Testis (tissue), 3 donors: ENCODE results near the gene CILP2. TPM values are rescaled to one million over a fixed set of nuclear protein-coding genes. Genes with fewer than 3 reads are reported as not detected.

Experiments used
- DNase-seq: peaks from one replicate; pipeline ENCODE4 v3.0.0-alpha.2; 2019
- H3K27ac ChIP-seq, 2 donors: fragments of 200-600 bp; sonication (generic); one replicate each; pipeline ENCODE4 v1.5.1; 2019
- H3K27me3 ChIP-seq: fragments of 200-600 bp; sonication (generic); one replicate; pipeline ENCODE4 v1.5.1; 2019
- H3K36me3 ChIP-seq: fragments of 200-600 bp; sonication (generic); one replicate; pipeline ENCODE4 v1.5.1; 2017; ENCODE audit warnings: low read depth; ENCODE audit errors: missing control alignments
- H3K4me1 ChIP-seq: fragments of 200-600 bp; sonication (generic); one replicate; pipeline ENCODE4 v1.5.1; 2019
- H3K4me3 ChIP-seq, 2 donors: fragments of 200-600 bp; sonication (generic); one replicate each; pipeline ENCODE4 v1.5.1; 2017 to 2019
- H3K9me3 ChIP-seq: fragments of 200-600 bp; sonication (generic); one replicate; pipeline ENCODE4 v1.5.1; 2017
- POLR2A ChIP-seq: fragments of 450-650 bp; IDR thresholded peaks from one replicate; pipeline ENCODE4 v1.6.1; 2017; ENCODE audit warnings: antibody characterized with exemption, mild to moderate bottlenecking, moderate library complexity
- WGBS, 2 donors: methylation state at CpG; one replicate each; pipeline ENCODE4 v1.1.5; 2018; 5-methylcytosine and 5-hydroxymethylcytosine counted together
- intact Hi-C: fragments of 100-400 bp; cut with DNase I; formaldehyde crosslinking; loops from one replicate; pipeline ENCODE4 v1.15.1; 2023; ENCODE audit warnings: low total_unique reads
- polyA plus RNA-seq: library from polyadenylated mRNA; stranded (reverse); fragments of 350-450 nt; fragmentation: Illumina TruSeq; extraction: RNeasy Lipid Tissue Mini Kit (QIAGEN cat#74804); gene quantifications from one replicate; pipeline ENCODE4 v1.2.3, GENCODE V29; 2014; ENCODE audit warnings: low read depth, low replicate concordance; ENCODE audit not compliant: insufficient read depth
- total RNA-seq, 2 donors: library from RNA; depleted of rRNA; stranded (reverse); fragments of >200 nt; gene quantifications; one replicate each; pipeline ENCODE4 v1.2.3, GENCODE V29; 2016
- TF ChIP-seq, protein P1 (sequence below), 3 experiments: fragments of 450-650 bp in 2 of 3; fragments of 200-600 bp in 1 of 3; sonication (generic) in 1 of 3; IDR thresholded peaks; one replicate each; pipeline ENCODE4 v1.5.1; 2016 to 2019; ENCODE audit warnings: antibody characterized with exemption in 3 of 3, mild to moderate bottlenecking in 2 of 3, moderate library complexity in 1 of 3

Gene CILP2
- total and polyA plus RNA-seq, 3 donors from 2014 or later: 5.6 to 10.0 (median 9.5) TPM

DNA sequence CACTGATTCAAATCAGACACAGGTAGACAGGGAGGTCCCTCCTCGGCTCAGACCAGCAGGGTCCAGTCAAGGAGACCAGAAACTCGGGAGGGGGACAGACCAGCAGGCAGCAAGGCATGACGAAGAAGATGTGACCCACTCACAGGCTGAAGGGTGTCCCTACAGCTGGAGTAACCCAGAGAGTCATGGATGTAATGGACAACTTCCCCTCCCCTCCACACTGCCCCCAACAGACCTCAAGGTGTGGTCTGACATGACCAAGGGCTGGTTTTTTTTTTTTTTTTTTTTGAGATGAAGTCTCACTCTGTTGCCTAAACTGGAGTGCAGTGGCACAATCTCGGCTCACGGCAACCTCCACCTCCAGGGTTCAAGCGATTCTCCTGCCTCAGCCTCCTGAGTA is 46.3 kb downstream of the CILP2 start:
- Histone ChIP-seq H3K27me3 (no peaks in the 10 kb centered on the region), H3K9me3 (no peaks in the 10 kb centered on the region), H3K4me3 (no peak overlapping the region), H3K4me1 (no peaks in the 10 kb centered on the region), H3K27ac (no peak overlapping the region), H3K36me3 (no peaks in the 10 kb centered on the region)
- TF ChIP-seq POLR2A: no peak
- TF ChIP-seq, protein P1, sequence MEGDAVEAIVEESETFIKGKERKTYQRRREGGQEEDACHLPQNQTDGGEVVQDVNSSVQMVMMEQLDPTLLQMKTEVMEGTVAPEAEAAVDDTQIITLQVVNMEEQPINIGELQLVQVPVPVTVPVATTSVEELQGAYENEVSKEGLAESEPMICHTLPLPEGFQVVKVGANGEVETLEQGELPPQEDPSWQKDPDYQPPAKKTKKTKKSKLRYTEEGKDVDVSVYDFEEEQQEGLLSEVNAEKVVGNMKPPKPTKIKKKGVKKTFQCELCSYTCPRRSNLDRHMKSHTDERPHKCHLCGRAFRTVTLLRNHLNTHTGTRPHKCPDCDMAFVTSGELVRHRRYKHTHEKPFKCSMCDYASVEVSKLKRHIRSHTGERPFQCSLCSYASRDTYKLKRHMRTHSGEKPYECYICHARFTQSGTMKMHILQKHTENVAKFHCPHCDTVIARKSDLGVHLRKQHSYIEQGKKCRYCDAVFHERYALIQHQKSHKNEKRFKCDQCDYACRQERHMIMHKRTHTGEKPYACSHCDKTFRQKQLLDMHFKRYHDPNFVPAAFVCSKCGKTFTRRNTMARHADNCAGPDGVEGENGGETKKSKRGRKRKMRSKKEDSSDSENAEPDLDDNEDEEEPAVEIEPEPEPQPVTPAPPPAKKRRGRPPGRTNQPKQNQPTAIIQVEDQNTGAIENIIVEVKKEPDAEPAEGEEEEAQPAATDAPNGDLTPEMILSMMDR (IDR thresholded peaks at IDR 0.05): no peak
- no peak for DNase-seq
- intact Hi-C loops: no loop called here
- WGBS, 2 donors: 93 to 95% methylated on average over 6 of the region's 6 CpGs

DNA sequence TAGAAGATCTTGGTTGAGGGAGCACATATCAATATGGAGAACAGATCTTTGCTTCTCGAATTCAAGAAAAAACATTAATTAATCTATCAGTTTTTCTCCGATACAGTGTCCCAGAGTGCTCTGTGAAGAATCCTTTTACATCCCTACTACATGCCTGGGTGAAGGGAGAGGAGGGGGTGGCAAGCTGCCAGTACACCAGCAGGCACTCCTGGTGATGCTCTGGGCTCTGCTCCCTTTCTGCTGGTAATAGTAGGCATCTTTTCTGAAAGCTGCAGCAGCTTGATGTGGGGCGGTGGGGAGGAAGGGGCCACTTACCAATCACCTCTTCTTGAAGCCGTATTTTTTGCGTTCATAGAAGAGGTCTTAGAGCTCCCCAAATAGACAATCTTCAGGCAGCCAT is 49.7 kb downstream of the CILP2 start:
- H3K27me3 ChIP-seq: no peaks in the 10 kb centered on the region
- H3K36me3 ChIP-seq: no peaks in the 10 kb centered on the region
- no peaks in the 10 kb centered on the region for H3K9me3 ChIP-seq
- intact Hi-C loops: no loop called here
- no peak overlapping the region for H3K27ac ChIP-seq
- no peak overlapping the region for H3K4me3 ChIP-seq
- no peak for DNase-seq
- no peaks in the 10 kb centered on the region for H3K4me1 ChIP-seq
- WGBS, 2 donors: 92 to 95% methylated on average over 5 of the region's 5 CpGs
- no peak for TF ChIP-seq POLR2A
- TF ChIP-seq, protein P1 (IDR thresholded peaks at IDR 0.05): no peak

DNA sequence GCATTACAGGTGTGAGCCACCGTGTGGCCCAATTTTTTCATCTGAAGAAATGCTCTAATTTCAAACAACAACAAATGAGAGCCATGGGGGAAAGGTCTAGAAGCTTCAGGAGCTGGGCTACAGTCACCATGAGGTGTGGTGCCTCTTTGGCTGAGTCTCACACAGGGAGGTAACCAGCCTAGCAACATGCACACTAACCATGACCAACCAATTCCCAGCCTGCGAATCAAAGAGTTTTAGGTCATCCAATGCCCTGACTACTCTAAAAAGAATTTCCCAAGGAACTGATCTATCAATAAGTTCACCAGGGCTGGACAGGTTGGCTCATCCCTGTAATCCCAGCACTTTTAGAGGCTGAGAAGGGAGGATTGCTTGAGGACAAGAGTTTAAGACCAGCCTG is 50.5 kb downstream of the CILP2 start:
- no peak for DNase-seq
- TF ChIP-seq POLR2A: no peak
- 92 to 100% methylated on average over 2 of the region's 2 CpGs for WGBS, 2 donors
- intact Hi-C loops: no loop called here
- Histone ChIP-seq H3K4me1 (no peaks in the 10 kb centered on the region), H3K4me3 (no peak overlapping the region), H3K36me3 (no peaks in the 10 kb centered on the region), H3K27me3 (no peaks in the 10 kb centered on the region), H3K27ac (no peak overlapping the region), H3K9me3 (no peaks in the 10 kb centered on the region)

DNA sequence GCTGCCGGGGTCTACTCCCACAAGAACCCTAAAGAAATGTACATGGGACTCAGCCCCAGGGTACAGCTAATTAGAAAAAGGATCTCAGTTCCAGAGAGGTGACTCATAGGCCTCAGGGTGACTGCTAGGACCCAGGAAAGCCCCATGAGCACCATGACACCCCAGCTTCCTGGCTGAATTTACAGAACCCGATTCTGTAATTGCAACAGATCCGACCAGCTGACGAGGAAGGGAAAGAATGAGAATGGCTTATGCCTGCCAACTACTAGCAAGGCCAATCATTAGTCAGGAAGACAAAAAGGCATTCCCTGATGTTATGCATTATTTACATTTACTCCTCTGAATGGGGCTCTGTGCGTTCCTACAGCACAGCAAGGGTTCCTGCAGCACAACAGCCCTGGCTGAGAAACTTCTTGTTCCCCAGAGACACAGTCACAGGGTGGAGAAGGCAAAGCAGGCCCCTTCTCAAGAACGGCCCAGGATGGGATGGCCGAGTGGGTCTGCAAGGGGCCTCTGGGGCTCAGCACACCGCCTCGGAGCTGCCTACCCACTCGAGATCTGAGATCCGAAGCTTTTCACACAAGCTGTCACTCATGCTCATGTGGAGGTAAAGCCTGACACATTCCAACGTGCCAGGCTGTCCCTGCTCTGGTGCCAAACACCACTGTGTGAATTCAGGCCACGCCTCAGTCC is 53.2 kb downstream of the CILP2 start:
- intact Hi-C loops: no loop called here
- 71 to 84% methylated on average over 11 to 13 of the region's 13 CpGs for WGBS, 2 donors
- Histone ChIP-seq H3K4me3 (no peak overlapping the region), H3K27ac (no peak overlapping the region), H3K36me3 (no peaks in the 10 kb centered on the region), H3K27me3 (no peaks in the 10 kb centered on the region), H3K9me3 (no peaks in the 10 kb centered on the region), H3K4me1 (no peaks in the 10 kb centered on the region)
- TF ChIP-seq, protein P1 (IDR thresholded peaks at IDR 0.05): no peak
- no peak for TF ChIP-seq POLR2A
- DNase-seq: no peak

DNA sequence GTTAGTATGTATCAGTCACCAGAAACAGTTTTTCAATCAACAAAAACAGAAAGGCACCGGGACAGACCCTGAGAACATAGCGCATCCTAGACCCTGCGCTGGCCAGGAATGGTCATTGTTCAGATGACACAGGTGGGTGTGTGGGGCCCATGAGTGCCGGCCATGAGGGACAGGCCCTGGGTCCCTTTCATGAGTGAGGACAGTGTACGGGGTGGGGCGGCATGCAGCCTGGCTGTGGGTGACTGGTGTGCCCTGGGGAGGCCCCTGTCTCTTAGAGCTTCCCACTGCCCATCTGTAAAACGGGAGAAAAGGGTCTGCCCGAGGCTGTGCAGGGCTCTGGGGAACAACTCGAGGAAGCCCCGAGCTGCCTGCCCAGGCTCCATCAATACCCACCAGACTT is 54.6 kb downstream of the CILP2 start:
- Histone ChIP-seq H3K4me3 (no peak overlapping the region), H3K36me3 (no peaks in the 10 kb centered on the region), H3K27me3 (no peaks in the 10 kb centered on the region), H3K27ac (no peak overlapping the region), H3K9me3 (no peaks in the 10 kb centered on the region), H3K4me1 (no peaks in the 10 kb centered on the region)
- intact Hi-C loops: no loop called here
- WGBS, 2 donors: 86 to 96% methylated on average over 10 of the region's 10 CpGs
- TF ChIP-seq, protein P1 (IDR thresholded peaks at IDR 0.05): no peak
- TF ChIP-seq POLR2A: no peak
- no peak for DNase-seq
